WTC11 (cell line): Measurements from ENCODE around the gene NT5C3B. TPM values are rescaled to one million over a fixed set of nuclear protein-coding genes. Genes with fewer than 3 reads are reported as not detected.
A peak's percentile ranks its signal among the peaks of the same experiment; 100 is the strongest.

Experiments used
- ELF4 ChIP-seq: sonication (generic); formaldehyde crosslinking; IDR thresholded peaks from 2 replicates; pipeline ENCODE4 v1.8.1; 2022; ENCODE audit warnings: low read depth, mild to moderate bottlenecking, moderate library complexity, missing genetic modification reagents
- FOXP1 ChIP-seq: sonication (generic); formaldehyde crosslinking; IDR thresholded peaks from 2 replicates; pipeline ENCODE4 v1.8.0; 2022; ENCODE audit warnings: missing genetic modification reagents, mild to moderate bottlenecking, moderate library complexity, borderline replicate concordance
- MLX ChIP-seq: sonication (generic); formaldehyde crosslinking; IDR thresholded peaks from 2 replicates; pipeline ENCODE4 v1.8.1; 2023; ENCODE audit warnings: mild to moderate bottlenecking, missing genetic modification reagents, moderate library complexity
- ZNF232 ChIP-seq: sonication (generic); formaldehyde crosslinking; IDR thresholded peaks from 2 replicates; pipeline ENCODE4 v1.8.0; 2022; ENCODE audit warnings: mild to moderate bottlenecking, missing genetic modification reagents
- ZNF423 ChIP-seq: fragments of 250-450 bp; sonication (Bioruptor Pico); IDR thresholded peaks from 2 replicates; pipeline ENCODE4 v2.1.2; 2022; ENCODE audit warnings: mild to moderate bottlenecking, moderate library complexity
- ZNF512 ChIP-seq: sonication (generic); formaldehyde crosslinking; IDR thresholded peaks from 2 replicates; pipeline ENCODE4 v1.8.1; 2022; ENCODE audit warnings: missing genetic modification reagents, borderline replicate concordance
- total RNA-seq: library from RNA; stranded (reverse); gene quantifications from 3 replicates; pipeline ENCODE4 v1.2.3, GENCODE V29; 2021

Gene NT5C3B
- total RNA-seq, 1 experiment from 2014 or later: 58.1 TPM

- TF ChIP-seq MLX (CRISPR knock-in tag) (no peak), ELF4 (CRISPR knock-in tag) (no peak), ZNF512 (CRISPR knock-in tag) (no peak), FOXP1 (CRISPR knock-in tag) (peak; percentile 44; the same call in 1 of the 2 replicates), ZNF232 (CRISPR knock-in tag) (no peak), ZNF423 (no peak)
These were observed 60.4 kb downstream of the NT5C3B start (continued) for GRCh38 chr17:41775394-41776226.

Other genes starting within 250 kb of the NT5C3B start
- not detected in 3 replicates for gene KRT14, start 249.3 kb downstream of the NT5C3B start, total RNA-seq
- gene KRT16, start 223.5 kb downstream of the NT5C3B start, total RNA-seq: not detected in 3 replicates
- 0.53 to 1.5 TPM (median 0.92 TPM) in 3 replicates for gene KRT17, start 211.7 kb downstream of the NT5C3B start, total RNA-seq
- gene EIF1, start 147.3 kb downstream of the NT5C3B start, total RNA-seq: 466 to 481 TPM (median 475 TPM) in 3 replicates
- gene GAST, start 123.9 kb downstream of the NT5C3B start, total RNA-seq: not detected in 3 replicates
- 4.4 to 5.0 TPM (median 4.4 TPM) in 3 replicates for gene HAP1, start 101.6 kb downstream of the NT5C3B start, total RNA-seq
- 93.5 to 103 TPM (median 100 TPM) in 3 replicates for gene JUP, start 49.5 kb downstream of the NT5C3B start, total RNA-seq
- gene P3H4, start 24.3 kb downstream of the NT5C3B start, total RNA-seq: 32.1 to 34.6 TPM (median 33.5 TPM) in 3 replicates
- 227 to 243 TPM (median 232 TPM) in 3 replicates for gene FKBP10, start 23.2 kb downstream of the NT5C3B start, total RNA-seq
- gene KLHL10, start 1.6 kb upstream of the NT5C3B start, total RNA-seq: 0.14 to 0.35 TPM (median 0.14 TPM) in 3 replicates
- 13.4 to 15.0 TPM (median 14.7 TPM) in 3 replicates for gene KLHL11, start 29.2 kb upstream of the NT5C3B start, total RNA-seq
- 312 to 350 TPM (median 316 TPM) in 3 replicates for gene ACLY, start 82.7 kb upstream of the NT5C3B start, total RNA-seq
- 1.2 to 2.1 TPM (median 1.9 TPM) in 3 replicates for gene ODAD4, start 94.4 kb upstream of the NT5C3B start, total RNA-seq
- 52.5 to 54.2 TPM (median 53.9 TPM) in 3 replicates for gene CNP, start 130.6 kb upstream of the NT5C3B start, total RNA-seq
- gene DNAJC7, start 181.2 kb upstream of the NT5C3B start, total RNA-seq: 111 to 140 TPM (median 114 TPM) in 3 replicates
- gene NKIRAS2, start 183.9 kb upstream of the NT5C3B start, total RNA-seq: 31.9 to 37.3 TPM (median 36.1 TPM) in 3 replicates
- gene C17orf113, start 214.4 kb upstream of the NT5C3B start, total RNA-seq: 1.9 to 2.8 TPM (median 2.5 TPM) in 3 replicates